ENCODE measurements around the gene SLC25A44.

The SLC25A44 gene

DNA sequence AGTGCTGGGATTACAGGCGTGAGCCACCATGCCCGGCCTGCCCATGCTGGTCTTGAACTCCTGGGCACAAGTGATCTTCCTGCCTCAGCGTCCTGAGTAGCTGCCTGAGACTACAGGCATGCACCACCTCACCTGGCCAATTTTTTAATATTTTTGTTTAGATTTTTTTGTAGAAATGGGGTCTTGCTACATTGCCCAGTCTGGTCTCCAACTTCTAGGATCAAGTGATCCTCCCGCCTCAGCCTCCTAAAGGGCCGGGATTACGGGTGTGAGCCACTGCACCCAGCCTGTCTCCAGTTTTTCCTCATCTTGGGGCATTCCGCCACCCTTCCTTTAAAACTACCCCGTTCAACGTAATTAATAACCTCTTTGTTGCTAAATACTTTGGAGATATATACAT is 26.3 kb downstream of the SLC25A44 start:
- H3K4me3 ChIP-seq (replicated peaks in 1 of 2; ENCODE audit: low read depth in 2 of 2, low read length in 2 of 2), result no peak overlapping the region
- no peak for DNase-seq (ENCODE audit: low read depth in 2 of 2)
- TF ChIP-seq, protein P1, sequence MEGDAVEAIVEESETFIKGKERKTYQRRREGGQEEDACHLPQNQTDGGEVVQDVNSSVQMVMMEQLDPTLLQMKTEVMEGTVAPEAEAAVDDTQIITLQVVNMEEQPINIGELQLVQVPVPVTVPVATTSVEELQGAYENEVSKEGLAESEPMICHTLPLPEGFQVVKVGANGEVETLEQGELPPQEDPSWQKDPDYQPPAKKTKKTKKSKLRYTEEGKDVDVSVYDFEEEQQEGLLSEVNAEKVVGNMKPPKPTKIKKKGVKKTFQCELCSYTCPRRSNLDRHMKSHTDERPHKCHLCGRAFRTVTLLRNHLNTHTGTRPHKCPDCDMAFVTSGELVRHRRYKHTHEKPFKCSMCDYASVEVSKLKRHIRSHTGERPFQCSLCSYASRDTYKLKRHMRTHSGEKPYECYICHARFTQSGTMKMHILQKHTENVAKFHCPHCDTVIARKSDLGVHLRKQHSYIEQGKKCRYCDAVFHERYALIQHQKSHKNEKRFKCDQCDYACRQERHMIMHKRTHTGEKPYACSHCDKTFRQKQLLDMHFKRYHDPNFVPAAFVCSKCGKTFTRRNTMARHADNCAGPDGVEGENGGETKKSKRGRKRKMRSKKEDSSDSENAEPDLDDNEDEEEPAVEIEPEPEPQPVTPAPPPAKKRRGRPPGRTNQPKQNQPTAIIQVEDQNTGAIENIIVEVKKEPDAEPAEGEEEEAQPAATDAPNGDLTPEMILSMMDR (IDR thresholded peaks at IDR 0.05; ENCODE audit: low read depth, low read length), result no peak

DNA sequence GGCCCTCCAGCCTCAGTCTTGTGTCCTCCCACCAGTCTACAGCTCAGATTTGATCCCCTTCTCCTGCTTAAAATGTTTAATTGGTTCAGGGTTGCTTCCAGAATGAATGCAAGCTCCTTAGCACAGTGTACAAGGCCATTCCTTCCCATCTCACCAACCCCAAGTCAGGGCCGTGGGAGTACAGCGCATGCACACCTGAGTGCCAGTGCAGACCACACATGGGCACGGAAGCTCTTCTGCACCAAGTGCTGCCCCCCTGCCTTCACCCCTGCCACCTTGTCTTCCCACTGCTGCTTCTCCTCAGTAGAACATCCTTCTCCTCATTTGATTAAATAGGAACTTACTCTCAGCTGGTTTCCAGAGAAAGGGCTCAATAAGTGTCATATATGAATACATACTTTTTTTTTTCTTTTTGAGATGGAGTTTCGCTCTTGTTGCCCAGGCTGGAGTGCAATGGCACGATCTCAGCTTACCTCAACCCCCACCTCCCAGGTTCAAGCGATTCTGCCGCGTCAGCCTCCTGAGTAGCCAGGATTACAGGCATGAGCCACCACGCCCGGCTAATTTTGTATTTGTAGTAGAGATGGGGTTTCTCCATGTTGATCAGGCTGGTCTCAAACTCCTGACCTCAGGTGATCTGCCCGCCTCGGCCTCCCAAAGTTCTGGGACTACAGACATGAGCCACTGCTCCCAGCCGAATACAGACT is 28.2 kb downstream of the SLC25A44 start:
- TF ChIP-seq, protein P1 (IDR thresholded peaks at IDR 0.05; ENCODE audit: low read depth, low read length), result no peak
- DNase-seq (ENCODE audit: low read depth in 2 of 2), result no peak
- no peak overlapping the region for H3K4me3 ChIP-seq (replicated peaks in 1 of 2; ENCODE audit: low read depth in 2 of 2, low read length in 2 of 2)

DNA sequence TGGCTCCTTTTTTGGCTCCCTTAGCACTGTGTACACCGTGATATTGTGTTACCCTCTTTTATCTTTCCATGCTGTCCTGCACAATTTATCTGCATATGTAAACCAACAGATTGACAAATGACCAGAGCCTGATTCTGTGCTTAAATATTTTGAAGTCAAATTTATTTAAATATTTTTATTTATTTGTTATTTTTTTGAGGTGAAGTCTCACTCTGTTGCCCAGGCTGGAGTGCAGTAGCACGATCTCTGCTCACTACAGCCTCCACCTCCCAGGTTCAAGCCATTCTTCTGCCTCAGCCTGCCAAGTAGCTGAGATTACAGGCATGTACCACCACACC is 31.7 kb downstream of the SLC25A44 start:
- DNase-seq (ENCODE audit: low read depth in 2 of 2), result no peak
- TF ChIP-seq, protein P1 (IDR thresholded peaks at IDR 0.05; ENCODE audit: low read depth, low read length), result no peak

DNA sequence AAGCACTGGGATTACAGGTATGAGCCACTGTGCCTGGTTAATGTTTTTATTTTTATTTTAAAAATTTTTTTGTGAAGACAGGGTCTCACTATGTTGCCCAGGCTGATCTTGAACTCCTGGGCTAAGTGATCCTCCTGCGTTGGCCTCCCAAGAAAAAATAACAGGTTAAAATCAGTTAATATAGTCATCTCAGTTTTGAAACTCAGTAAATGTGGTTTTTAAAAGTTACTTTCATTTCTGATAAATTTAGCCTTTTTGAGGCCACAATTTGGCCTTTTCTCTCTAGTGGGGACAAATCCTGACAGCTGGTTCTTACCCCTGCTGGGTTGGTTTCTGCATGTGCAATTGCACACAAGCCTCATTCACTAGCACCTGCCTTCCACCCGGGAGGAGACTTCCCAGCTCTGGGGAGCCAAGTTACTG is 32.2 kb downstream of the SLC25A44 start:
- H3K4me3 ChIP-seq (replicated peaks in 1 of 2; ENCODE audit: low read depth in 2 of 2, low read length in 2 of 2), result no peak overlapping the region
- no peak for DNase-seq (ENCODE audit: low read depth in 2 of 2)
- TF ChIP-seq, protein P1 (IDR thresholded peaks at IDR 0.05; ENCODE audit: low read depth, low read length), result no peak

More for the DNA sequence above, 31.7 kb downstream of the SLC25A44 start:
- H3K4me3 ChIP-seq (replicated peaks in 1 of 2; ENCODE audit: low read depth in 2 of 2, low read length in 2 of 2), result no peak overlapping the region

DNA sequence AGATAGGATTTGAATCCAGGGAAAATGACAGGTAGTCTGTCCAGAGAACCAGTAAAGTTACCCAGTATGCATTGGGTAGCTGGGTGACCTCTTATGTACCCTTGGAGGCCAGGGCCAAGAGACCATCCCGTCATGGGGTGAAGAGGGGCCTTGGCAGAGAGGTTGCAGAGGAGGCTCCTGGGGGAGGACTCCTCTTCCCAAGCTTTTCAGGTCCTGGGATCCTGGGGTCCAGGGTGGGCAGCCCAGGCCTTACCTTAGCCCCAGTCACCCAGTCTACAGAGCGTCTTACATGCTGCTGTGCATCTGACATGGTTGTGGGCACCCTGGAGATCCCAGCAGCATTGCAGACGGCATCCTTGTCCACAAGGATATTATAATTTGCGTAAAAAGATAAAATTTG is 32.9 kb downstream of the SLC25A44 start:
- no peak for DNase-seq (ENCODE audit: low read depth in 2 of 2)
- H3K4me3 ChIP-seq (replicated peaks in 1 of 2; ENCODE audit: low read depth in 2 of 2, low read length in 2 of 2), result no peak overlapping the region
- TF ChIP-seq, protein P1 (IDR thresholded peaks at IDR 0.05; ENCODE audit: low read depth, low read length), result no peak

DNA sequence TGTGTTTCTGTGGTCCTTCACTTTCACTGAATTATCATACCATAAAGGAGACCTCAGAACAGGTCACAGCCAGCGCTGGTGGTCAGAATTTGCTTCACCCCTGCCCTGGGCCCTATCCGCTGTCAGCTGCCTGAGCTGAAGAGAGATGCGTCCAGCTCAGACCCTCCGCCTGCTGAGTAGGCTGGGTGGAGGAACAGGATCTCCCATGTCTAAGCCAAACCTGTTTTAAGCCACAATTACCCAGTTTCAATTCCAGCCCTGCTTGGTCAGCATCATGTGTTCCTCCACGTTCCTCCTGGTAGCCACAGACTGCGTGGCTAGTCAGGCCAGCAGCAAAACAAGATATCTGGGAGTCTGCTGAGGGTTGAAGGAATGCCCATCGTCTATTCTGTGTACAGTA is 34.6 kb downstream of the SLC25A44 start:
- H3K4me3 ChIP-seq (replicated peaks in 1 of 2; ENCODE audit: low read depth in 2 of 2, low read length in 2 of 2), result no peak overlapping the region
- no peak for DNase-seq (ENCODE audit: low read depth in 2 of 2)
- TF ChIP-seq, protein P1 (IDR thresholded peaks at IDR 0.05; ENCODE audit: low read depth, low read length), result no peak

Data from cardiac fibroblast (primary cell).